DOHH2 (cell line): ENCODE data around the gene ARHGAP1.
"Not testable (repeated sequence)": the region's sequence is repeated elsewhere in the genome, so short reads cannot be mapped to it uniquely, and the experiment has no call there.

Source experiments
- H3F3A ChIP-seq: fragments of 200-600 bp; sonication (generic), shearing (Covaris generic); 2 replicates; pipeline ENCODE4 v1.6.0; 2016; ENCODE audit warnings: antibody characterized with exemption, mild to moderate bottlenecking; ENCODE audit not compliant: control insufficient read depth, insufficient read depth
- H3K27ac ChIP-seq: fragments of 200-600 bp; sonication (generic); 2 replicates; pipeline ENCODE4 v1.5.1; 2014; ENCODE audit warnings: low read depth, mild to moderate bottlenecking, low read length, moderate library complexity
- H3K27me3 ChIP-seq: fragments of 200-600 bp; sonication (generic); 2 replicates; pipeline ENCODE4 v1.6.1; 2014; ENCODE audit warnings: mild to moderate bottlenecking, low read length, mixed read lengths; ENCODE audit not compliant: control insufficient read depth
- H3K36me3 ChIP-seq: fragments of 200-600 bp; sonication (generic); 2 replicates; pipeline ENCODE4 v1.6.1; 2014; ENCODE audit warnings: mild to moderate bottlenecking, low read length, moderate library complexity, mixed read lengths; ENCODE audit not compliant: control insufficient read depth
- H3K4me1 ChIP-seq: fragments of 200-600 bp; sonication (generic); 2 replicates; pipeline ENCODE4 v1.6.1; 2014; ENCODE audit warnings: mild to moderate bottlenecking, low read length, mixed read lengths; ENCODE audit not compliant: control insufficient read depth
- H3K4me2 ChIP-seq: fragments of 200-600 bp; sonication (generic); 2 replicates; pipeline ENCODE4 v1.6.0; 2014; ENCODE audit warnings: mild to moderate bottlenecking, low read length, moderate library complexity
- H3K4me3 ChIP-seq: fragments of 200-600 bp; sonication (generic); 2 replicates; pipeline ENCODE4 v1.5.1; 2014; ENCODE audit warnings: mild to moderate bottlenecking, low read length, mixed read lengths
- H3K79me2 ChIP-seq: fragments of 200-600 bp; sonication (generic); 2 replicates; pipeline ENCODE4 v1.6.1; 2014; ENCODE audit warnings: mild to moderate bottlenecking, low read length, mixed read lengths; ENCODE audit not compliant: control insufficient read depth
- H3K9me2 ChIP-seq: fragments of 200-600 bp; sonication (generic); replicated peaks from 2 replicates; pipeline ENCODE4 v1.6.1; 2014; ENCODE audit warnings: mild to moderate bottlenecking, low read length, mixed read lengths; ENCODE audit not compliant: control insufficient read depth
- H3K9me3 ChIP-seq: fragments of 200-600 bp; sonication (generic); 2 replicates; pipeline ENCODE4 v1.6.1; 2014; ENCODE audit warnings: antibody characterized with exemption, low read length, mixed read lengths; ENCODE audit not compliant: control insufficient read depth, insufficient read depth
- H4K20me1 ChIP-seq: fragments of 200-600 bp; sonication (generic); 2 replicates; pipeline ENCODE4 v1.6.0; 2014; ENCODE audit warnings: low read depth, mild to moderate bottlenecking, antibody characterized with exemption, low read length, moderate library complexity; ENCODE audit not compliant: control insufficient read depth, insufficient read depth
- EZH2phosphoT487 ChIP-seq: fragments of 200-600 bp; sonication (generic); IDR thresholded peaks from 2 replicates; pipeline ENCODE4 v1.6.1; 2017; ENCODE audit warnings: borderline replicate concordance, mild to moderate bottlenecking, antibody characterized with exemption, low read length, moderate library complexity, mixed read lengths
- TF ChIP-seq, protein P1 (sequence below): fragments of 200-600 bp; sonication (generic); IDR thresholded peaks from one replicate; pipeline ENCODE4 v1.5.1; 2014; ENCODE audit warnings: antibody characterized with exemption, mild to moderate bottlenecking, low read depth, low read length; ENCODE audit not compliant: poor library complexity, severe bottlenecking

Gene ARHGAP1

DNA sequence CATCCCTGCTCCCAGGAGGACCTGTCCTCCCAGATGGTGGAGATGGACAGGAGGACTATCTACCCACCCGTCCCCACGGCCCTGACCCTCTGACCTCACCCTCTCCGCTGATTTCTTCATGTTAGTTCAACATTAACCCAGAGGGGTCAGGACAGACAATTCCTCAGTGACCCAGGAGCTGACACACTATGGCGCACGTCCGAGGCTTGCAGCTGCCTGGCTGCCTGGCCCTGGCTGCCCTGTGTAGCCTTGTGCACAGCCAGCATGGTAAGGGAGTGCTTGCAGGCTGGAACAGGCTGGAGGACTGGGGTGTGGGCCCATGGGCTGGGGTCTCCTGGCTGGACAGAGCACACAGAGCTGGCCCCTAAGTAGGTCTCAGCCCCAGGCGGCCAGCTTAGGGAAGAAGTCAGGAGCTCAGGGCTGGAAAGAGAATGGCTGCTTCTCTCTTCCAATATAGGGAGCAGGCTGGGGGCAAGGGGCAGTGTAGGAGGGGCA lies 18.7 kb upstream of the ARHGAP1 start, which contains the start of gene F2:
Gene F2, plus strand, starts transcription at position 166 of the 495 bp plus-strand sequence. Its CDS starts 23 bp downstream, at position 189.
- Histone ChIP-seq H3K4me2 (no peak within 1 kb of the TSS), H3F3A (no peaks in the 10 kb centered on the region), H3K4me3 (no peak within 1 kb of the TSS), H3K36me3 (no peaks in the 10 kb centered on the region), H3K9me3 (no peaks in the 10 kb centered on the region), H4K20me1 (no peaks in the 10 kb centered on the region), H3K4me1 (peaks cover 5% of the 10 kb centered on the region; the same call in 1 of the 2 replicates), H3K27ac (no peak within 1 kb of the TSS), H3K9me2 (no peaks in the 10 kb centered on the region), H3K27me3 (no peaks in the 10 kb centered on the region), H3K79me2 (no peaks in the 10 kb centered on the region)
- no peak for TF ChIP-seq EZH2phosphoT487
- TF ChIP-seq, protein P1, sequence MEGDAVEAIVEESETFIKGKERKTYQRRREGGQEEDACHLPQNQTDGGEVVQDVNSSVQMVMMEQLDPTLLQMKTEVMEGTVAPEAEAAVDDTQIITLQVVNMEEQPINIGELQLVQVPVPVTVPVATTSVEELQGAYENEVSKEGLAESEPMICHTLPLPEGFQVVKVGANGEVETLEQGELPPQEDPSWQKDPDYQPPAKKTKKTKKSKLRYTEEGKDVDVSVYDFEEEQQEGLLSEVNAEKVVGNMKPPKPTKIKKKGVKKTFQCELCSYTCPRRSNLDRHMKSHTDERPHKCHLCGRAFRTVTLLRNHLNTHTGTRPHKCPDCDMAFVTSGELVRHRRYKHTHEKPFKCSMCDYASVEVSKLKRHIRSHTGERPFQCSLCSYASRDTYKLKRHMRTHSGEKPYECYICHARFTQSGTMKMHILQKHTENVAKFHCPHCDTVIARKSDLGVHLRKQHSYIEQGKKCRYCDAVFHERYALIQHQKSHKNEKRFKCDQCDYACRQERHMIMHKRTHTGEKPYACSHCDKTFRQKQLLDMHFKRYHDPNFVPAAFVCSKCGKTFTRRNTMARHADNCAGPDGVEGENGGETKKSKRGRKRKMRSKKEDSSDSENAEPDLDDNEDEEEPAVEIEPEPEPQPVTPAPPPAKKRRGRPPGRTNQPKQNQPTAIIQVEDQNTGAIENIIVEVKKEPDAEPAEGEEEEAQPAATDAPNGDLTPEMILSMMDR = no peak

DNA sequence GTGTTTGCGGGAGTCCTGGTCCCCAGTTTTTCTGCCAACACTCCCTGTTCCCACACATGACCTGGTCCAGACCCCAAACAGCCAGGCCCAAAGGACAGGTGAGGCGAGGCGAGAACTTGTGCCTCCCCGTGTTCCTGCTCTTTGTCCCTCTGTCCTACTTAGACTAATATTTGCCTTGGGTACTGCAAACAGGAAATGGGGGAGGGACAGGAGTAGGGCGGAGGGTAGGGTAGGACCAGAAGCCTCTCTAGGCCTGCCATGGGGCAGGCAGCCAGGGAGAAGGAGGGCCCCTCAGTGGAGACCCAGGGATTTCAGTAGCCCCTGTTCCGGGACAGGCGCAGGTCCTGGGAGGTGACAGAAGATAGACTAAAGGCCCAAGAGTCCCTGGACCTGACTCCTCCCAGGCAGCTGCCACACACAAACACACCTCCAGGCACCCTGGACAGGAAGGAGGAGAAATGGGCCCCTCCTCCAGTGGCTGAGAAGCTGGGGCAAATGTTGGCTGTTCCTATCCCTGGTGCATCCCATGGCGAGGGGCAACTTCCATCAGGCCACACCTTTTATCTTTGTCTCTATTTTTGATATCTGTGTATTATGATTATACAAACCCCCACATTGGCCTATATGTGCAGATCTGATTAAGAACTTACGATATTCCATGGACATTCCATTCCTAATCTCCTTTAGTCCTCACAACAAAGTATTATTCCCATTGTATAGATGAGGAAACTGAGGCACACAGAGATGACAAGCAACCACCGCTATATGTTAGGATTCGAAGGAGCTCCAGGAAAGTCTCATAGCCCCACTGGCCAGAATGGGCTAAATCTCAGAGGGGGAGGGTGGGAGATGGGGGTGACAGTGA lies 18.0 kb upstream of the ARHGAP1 start:
- H3K36me3 ChIP-seq = no peaks in the 10 kb centered on the region
- H4K20me1 ChIP-seq = no peaks in the 10 kb centered on the region
- H3K27ac ChIP-seq = no peak overlapping the region
- H3K4me3 ChIP-seq = no peak overlapping the region
- H3K4me2 ChIP-seq = no peak overlapping the region
- no peaks in the 10 kb centered on the region for H3K27me3 ChIP-seq
- no peaks in the 10 kb centered on the region for H3F3A ChIP-seq
- no peaks in the 10 kb centered on the region for H3K79me2 ChIP-seq
- no peak for TF ChIP-seq EZH2phosphoT487
- TF ChIP-seq, protein P1 = no peak
- no peaks in the 10 kb centered on the region for H3K9me2 ChIP-seq
- H3K9me3 ChIP-seq = no peaks in the 10 kb centered on the region
- H3K4me1 ChIP-seq = peaks cover 5% of the 10 kb centered on the region; the same call in 1 of the 2 replicates

DNA sequence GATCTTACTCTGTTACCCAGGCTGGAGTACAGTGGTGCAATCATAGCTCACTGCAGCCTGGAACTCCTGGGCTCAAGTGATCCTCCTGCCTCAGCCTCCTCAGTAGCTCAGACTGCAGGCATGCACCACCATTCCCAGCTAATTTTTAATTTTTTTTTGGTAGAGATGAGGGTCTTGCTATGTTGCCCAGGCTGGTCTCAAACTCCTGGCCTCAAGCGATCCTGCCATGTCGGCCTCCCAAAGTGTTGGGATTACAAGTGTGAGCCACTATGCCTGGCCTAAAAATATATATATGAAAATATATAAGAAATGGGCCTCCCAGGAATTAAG lies 17.4 kb upstream of the ARHGAP1 start:
- H3K9me3 ChIP-seq, H3K27ac ChIP-seq: not testable (repeated sequence)

DNA sequence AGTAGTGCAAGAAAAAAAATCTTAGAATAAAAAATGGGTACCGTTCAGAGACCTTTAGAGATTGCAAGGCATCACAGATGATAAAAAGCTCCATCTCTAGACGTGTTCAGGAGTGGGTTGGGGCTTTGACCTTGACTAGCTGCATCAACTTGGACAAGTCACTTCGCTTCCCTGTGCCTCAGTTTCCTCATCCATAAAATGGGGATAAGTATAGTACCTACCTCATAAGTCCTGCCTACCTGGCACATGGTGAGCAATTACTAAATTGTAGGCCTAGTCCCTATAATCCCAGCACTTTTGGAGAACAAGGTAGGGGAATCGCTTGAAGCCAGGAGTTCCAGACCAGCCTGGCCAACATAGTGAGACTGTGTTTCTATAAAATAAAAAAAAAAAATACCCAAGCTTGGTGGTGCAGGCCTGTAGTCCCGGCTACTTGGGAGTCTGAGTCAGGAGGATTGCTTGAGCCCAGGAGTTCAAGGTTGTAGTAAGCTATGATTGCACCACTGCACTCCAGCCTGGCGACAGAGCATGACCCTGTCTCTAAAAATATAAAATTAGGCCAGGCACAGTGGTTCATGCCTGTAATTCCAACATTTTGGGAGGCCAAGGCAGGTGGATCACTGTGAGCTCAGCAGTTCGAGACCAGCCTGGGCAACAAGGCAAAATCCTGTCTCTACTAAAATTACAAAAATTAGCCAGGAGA lies 12.6 kb upstream of the ARHGAP1 start:
- H3K9me2 ChIP-seq = no peaks in the 10 kb centered on the region
- TF ChIP-seq EZH2phosphoT487 = no peak
- TF ChIP-seq, protein P1 = no peak
- H3K9me3 ChIP-seq = no peaks in the 10 kb centered on the region
- H3F3A ChIP-seq = no peaks in the 10 kb centered on the region; the same call in 1 of the 2 replicates
- H4K20me1 ChIP-seq = no peaks in the 10 kb centered on the region
- H3K4me3 ChIP-seq = no peak overlapping the region
- no peak overlapping the region for H3K4me2 ChIP-seq
- H3K27ac ChIP-seq = no peak overlapping the region
- no peaks in the 10 kb centered on the region for H3K27me3 ChIP-seq
- peaks cover under 1% of the 10 kb centered on the region; the same call in 1 of the 2 replicates for H3K4me1 ChIP-seq
- H3K36me3 ChIP-seq = no peaks in the 10 kb centered on the region
- no peaks in the 10 kb centered on the region for H3K79me2 ChIP-seq

More for the DNA sequence above, 17.4 kb upstream of the ARHGAP1 start:
- H3F3A ChIP-seq, H3K36me3 ChIP-seq, H3K27me3 ChIP-seq, H3K79me2 ChIP-seq, H4K20me1 ChIP-seq, H3K4me1 ChIP-seq, H3K4me3 ChIP-seq, H3K9me2 ChIP-seq, H3K4me2 ChIP-seq: not testable (repeated sequence)
